ENCODE results near the gene AGBL4. TPM values are rescaled to one million over a fixed set of nuclear protein-coding genes. Genes with fewer than 3 reads are reported as not detected.
"Not testable (repeated sequence)": the region's sequence is repeated elsewhere in the genome, so short reads cannot be mapped to it uniquely, and the experiment has no call there.

AGBL4 gene
- total RNA-seq, 3 donors from 2014 or later, result 1.3 to 1.9 (median 1.8) TPM

DNA sequence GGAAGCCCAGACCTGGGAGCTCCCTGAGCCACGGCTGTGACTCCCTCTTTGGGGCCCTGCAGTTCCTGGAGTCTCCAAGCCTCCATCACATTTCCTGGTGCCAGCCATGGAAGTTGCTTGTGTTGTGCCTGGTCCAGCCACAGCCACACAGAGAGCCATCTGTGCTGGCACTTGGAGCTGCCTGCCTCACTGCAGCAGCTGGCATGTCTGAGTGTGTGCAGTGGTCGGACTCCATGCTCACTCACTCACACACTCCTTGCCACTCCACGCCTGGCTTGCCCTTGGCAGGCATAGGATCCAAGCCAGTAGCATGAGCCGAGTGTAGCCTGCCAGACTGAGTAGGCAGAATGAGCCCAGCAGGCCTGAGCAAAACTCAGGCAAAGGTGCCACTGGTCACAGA lies 730.7 kb downstream of the AGBL4 start:
- Histone ChIP-seq H3K27ac (no peak overlapping the region), H3K9me3 (peaks cover 11 to 16% of the 10 kb centered on the region in 2 donors), H3K4me3 (no peak overlapping the region), H3K4me1 (no peaks in the 10 kb centered on the region), H3K27me3 (no peaks in the 10 kb centered on the region), H3K36me3 (no peaks in the 10 kb centered on the region)
- DNase-seq (ENCODE audit: low spot score in 2 of 2), result no peak
- intact Hi-C loops (cut with DNase I; ENCODE audit: low total_unique reads), result loop anchor here (5.0 kb wide), 1 partner anchor 514 kb away; no protein-coding TSS in a partner anchor
- no peak for TF ChIP-seq POLR2AphosphoS5 (IDR thresholded peaks at IDR 0.05)
- TF ChIP-seq POLR2A (IDR thresholded peaks at IDR 0.05), result no peak
- TF ChIP-seq, protein P1, sequence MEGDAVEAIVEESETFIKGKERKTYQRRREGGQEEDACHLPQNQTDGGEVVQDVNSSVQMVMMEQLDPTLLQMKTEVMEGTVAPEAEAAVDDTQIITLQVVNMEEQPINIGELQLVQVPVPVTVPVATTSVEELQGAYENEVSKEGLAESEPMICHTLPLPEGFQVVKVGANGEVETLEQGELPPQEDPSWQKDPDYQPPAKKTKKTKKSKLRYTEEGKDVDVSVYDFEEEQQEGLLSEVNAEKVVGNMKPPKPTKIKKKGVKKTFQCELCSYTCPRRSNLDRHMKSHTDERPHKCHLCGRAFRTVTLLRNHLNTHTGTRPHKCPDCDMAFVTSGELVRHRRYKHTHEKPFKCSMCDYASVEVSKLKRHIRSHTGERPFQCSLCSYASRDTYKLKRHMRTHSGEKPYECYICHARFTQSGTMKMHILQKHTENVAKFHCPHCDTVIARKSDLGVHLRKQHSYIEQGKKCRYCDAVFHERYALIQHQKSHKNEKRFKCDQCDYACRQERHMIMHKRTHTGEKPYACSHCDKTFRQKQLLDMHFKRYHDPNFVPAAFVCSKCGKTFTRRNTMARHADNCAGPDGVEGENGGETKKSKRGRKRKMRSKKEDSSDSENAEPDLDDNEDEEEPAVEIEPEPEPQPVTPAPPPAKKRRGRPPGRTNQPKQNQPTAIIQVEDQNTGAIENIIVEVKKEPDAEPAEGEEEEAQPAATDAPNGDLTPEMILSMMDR (IDR thresholded peaks at IDR 0.05), result no peak

DNA sequence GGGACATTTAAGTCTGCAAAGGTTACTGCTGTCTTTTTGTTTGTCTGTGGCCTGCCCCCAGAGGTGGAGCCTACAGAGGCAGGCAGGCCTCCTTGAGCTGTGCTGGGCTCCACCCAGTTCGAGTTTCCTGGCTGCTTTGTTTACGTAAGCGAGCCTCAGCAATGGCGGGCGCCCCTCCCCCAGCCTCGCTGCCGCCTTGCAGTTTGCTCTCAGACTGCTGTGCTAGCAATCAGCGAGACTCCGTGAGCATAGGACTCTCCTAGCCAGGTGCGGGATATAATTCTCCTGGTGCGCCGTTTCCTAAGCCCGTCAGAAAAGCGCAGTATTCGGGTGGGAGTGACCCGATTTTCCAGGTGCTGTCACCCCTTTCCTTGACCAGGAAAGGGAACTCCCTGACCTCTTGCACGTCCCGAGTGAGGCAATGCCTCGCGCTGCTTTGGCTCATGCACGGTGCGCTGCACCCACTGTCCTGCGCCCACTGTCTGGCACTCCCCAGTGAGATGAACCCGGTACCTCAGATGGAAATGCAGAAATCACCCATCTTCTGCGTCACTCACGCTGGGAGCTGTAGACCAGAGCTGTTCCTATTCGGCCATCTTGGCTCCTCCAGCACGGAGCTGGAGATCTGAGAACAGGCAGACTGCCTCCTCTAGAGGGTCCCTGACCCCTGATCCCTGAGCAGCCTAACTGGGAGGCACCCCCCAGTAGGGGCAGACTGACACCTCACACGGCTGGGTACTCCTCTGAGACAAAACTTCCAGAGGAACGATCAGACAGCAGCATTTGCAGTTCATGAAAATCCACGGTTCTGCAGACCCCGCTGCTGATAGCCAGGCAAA lies 766.3 kb downstream of the AGBL4 start:
- DNase-seq (ENCODE audit: low spot score in 2 of 2); H3K27me3 ChIP-seq; H3K4me3 ChIP-seq; H3K4me1 ChIP-seq; intact Hi-C loops (cut with DNase I; ENCODE audit: low total_unique reads); H3K36me3 ChIP-seq; H3K27ac ChIP-seq: not testable (repeated sequence)
- peaks cover 5 to 20% of the 10 kb centered on the region in 2 donors for H3K9me3 ChIP-seq

DNA sequence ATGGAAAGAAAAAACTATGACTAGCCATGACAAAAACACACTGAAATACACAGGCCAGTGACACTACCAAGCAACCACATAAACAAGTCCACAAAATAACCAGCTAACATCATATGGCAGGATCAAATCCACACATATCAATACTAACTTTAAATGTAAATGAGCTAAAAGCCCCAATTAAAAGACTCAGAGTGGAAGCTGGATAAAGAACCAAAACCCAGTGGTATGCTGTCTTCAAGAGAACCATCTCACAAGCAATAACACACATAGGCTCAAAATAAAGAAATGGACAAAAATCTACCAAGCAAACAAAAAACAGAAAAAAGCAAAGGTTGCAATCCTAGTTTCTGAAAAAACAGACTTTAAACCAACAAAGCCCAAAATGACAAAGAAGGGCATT lies 770.8 kb downstream of the AGBL4 start:
- DNase-seq (ENCODE audit: low spot score in 2 of 2), result no peak
- intact Hi-C loops (cut with DNase I; ENCODE audit: low total_unique reads), result no loop called here
- Histone ChIP-seq H3K4me1 (no peaks in the 10 kb centered on the region), H3K27me3 (no peaks in the 10 kb centered on the region), H3K27ac (no peak overlapping the region), H3K36me3 (no peaks in the 10 kb centered on the region), H3K4me3 (no peak overlapping the region), H3K9me3 (peaks cover 5 to 27% of the 10 kb centered on the region in 2 donors)
- no peak for TF ChIP-seq POLR2AphosphoS5 (IDR thresholded peaks at IDR 0.05)
- TF ChIP-seq, protein P1 (IDR thresholded peaks at IDR 0.05), result no peak
- no peak for TF ChIP-seq POLR2A (IDR thresholded peaks at IDR 0.05)

DNA sequence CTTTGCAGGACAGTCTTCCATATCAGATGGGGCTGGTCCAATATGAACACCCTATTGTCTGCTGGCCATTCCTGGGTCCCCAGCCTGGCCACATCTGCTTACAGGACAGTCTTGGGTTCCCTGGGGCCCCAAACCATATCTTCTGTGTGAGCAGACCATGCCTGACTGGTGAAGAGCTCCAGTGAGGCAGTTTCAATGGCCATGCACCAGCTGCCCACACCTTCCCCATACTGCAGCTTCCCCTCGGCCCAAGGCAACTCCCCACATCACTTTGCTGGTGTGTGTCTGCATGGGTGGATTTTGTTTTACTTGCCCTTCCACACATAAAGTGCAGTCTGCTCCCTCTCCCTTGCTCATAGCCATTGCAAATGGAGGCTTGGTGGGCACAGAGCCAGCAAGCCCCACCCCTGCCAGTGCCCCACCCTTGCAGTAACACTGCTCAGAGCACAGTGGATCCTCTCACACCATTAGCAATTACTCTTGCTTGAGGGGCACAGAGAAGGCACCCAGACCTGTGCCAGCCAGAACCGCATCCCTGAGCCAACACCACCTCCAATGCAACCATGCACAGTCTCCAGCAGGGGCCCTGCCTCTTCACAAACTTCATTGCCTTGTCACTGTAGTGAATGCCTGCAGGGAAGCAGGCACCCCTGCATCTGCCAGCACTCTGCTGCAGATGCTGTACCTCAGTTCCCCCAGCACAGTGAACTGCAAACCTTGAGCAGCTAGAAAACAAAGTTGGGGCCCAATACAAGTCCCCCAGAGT lies 772.6 kb downstream of the AGBL4 start:
- peaks cover 0 to 27% of the 10 kb centered on the region in 2 donors for H3K9me3 ChIP-seq
- intact Hi-C loops (cut with DNase I; ENCODE audit: low total_unique reads), result no loop called here
- TF ChIP-seq POLR2A (IDR thresholded peaks at IDR 0.05), result no peak
- TF ChIP-seq, protein P1 (IDR thresholded peaks at IDR 0.05), result no peak
- TF ChIP-seq POLR2AphosphoS5 (IDR thresholded peaks at IDR 0.05), result no peak
- no peak overlapping the region for H3K27ac ChIP-seq
- no peak overlapping the region for H3K4me3 ChIP-seq
- no peaks in the 10 kb centered on the region for H3K4me1 ChIP-seq
- no peaks in the 10 kb centered on the region for H3K36me3 ChIP-seq
- DNase-seq (ENCODE audit: low spot score in 2 of 2), result no peak
- no peaks in the 10 kb centered on the region for H3K27me3 ChIP-seq

DNA sequence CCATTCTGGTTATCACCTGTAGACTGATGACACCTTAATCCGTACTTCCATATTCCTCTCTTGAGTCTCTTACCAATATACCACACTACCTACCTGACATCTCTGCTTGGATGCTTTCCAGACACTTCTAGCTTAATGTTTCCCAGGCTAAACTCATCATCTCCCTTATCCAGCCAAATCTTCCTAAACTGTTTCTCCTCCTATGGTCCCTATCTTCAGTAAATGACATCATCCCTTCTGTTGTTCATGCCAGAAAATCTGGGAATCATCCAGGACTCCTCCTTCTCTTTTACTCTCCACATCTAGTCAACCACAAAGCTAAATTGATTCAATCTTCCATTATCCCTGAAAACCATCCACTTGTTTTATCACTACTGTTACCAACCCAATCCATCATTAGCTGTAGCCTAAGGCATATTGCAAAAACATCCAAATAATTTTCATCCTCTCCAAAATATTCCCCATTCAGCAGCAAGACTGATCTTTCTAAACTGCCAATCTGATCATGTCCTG lies 783.0 kb downstream of the AGBL4 start:
- Histone ChIP-seq H3K27ac (no peak overlapping the region), H3K36me3 (no peaks in the 10 kb centered on the region), H3K27me3 (no peaks in the 10 kb centered on the region), H3K9me3 (no peaks in the 10 kb centered on the region), H3K4me1 (no peaks in the 10 kb centered on the region), H3K4me3 (no peak overlapping the region)
- no peak for DNase-seq (ENCODE audit: low spot score in 2 of 2)
- intact Hi-C loops (cut with DNase I; ENCODE audit: low total_unique reads), result no loop called here
- TF ChIP-seq, protein P1 (IDR thresholded peaks at IDR 0.05), result no peak
- TF ChIP-seq POLR2A (IDR thresholded peaks at IDR 0.05) (no peak), POLR2AphosphoS5 (IDR thresholded peaks at IDR 0.05) (no peak)

Data from breast epithelium (tissue), 4 donors.